GM23338 (cell line): ENCODE results near the gene MEGF9. TPM values are rescaled to one million over a fixed set of nuclear protein-coding genes. Genes with fewer than 3 reads are reported as not detected.

Source experiments
- ATAC-seq: fragments of 200-7000 bp; cut with Tn5 transposase; 3 replicates; pipeline ENCODE4 v1.9.1; 2020
- DNase-seq: peaks from one replicate; pipeline ENCODE4 v3.0.0-alpha.2; 2015; ENCODE audit warnings: low spot score
- H2AFZ ChIP-seq: fragments of 200-600 bp; sonication (generic); 2 replicates; pipeline ENCODE4 v1.8.0; 2016; ENCODE audit warnings: antibody characterized with exemption, mild to moderate bottlenecking, moderate library complexity
- H3F3A ChIP-seq: fragments of 200-600 bp; sonication (generic); replicated peaks from 2 replicates; pipeline ENCODE4 v1.8.0; 2017; ENCODE audit warnings: antibody characterized with exemption, mixed run types, low read depth
- H3K27ac ChIP-seq: fragments of 200-600 bp; sonication (generic); 2 replicates; pipeline ENCODE4 v1.6.1; 2016; ENCODE audit warnings: low read depth
- H3K27me3 ChIP-seq: fragments of 200-600 bp; sonication (generic); 2 replicates; pipeline ENCODE4 v1.8.0; 2016; ENCODE audit warnings: mild to moderate bottlenecking, mixed run types, moderate library complexity; ENCODE audit not compliant: insufficient read depth
- H3K36me3 ChIP-seq: fragments of 200-600 bp; sonication (generic); 2 replicates; pipeline ENCODE4 v1.8.0; 2016; ENCODE audit warnings: mild to moderate bottlenecking; ENCODE audit not compliant: insufficient read depth
- H3K4me1 ChIP-seq: fragments of 200-600 bp; sonication (generic); 2 replicates; pipeline ENCODE4 v1.8.0; 2016; ENCODE audit warnings: mild to moderate bottlenecking, moderate library complexity; ENCODE audit not compliant: insufficient read depth
- H3K4me2 ChIP-seq: fragments of 200-600 bp; sonication (generic); 2 replicates; pipeline ENCODE4 v1.7.1; 2017; ENCODE audit warnings: mixed run types
- H3K4me3 ChIP-seq: fragments of 200-600 bp; sonication (generic); 2 replicates; pipeline ENCODE4 v1.6.1; 2016; ENCODE audit warnings: mixed run types
- H3K79me2 ChIP-seq: fragments of 200-600 bp; sonication (generic); replicated peaks from 2 replicates; pipeline ENCODE4 v1.8.0; 2017; ENCODE audit warnings: mild to moderate bottlenecking; ENCODE audit not compliant: insufficient read depth
- H3K9me2 ChIP-seq: fragments of 200-600 bp; sonication (generic); 2 replicates; pipeline ENCODE4 v1.8.0; 2017; ENCODE audit not compliant: insufficient read depth
- H4K20me1 ChIP-seq: fragments of 200-600 bp; sonication (generic); replicated peaks from 2 replicates; pipeline ENCODE4 v1.8.0; 2017; ENCODE audit warnings: mild to moderate bottlenecking; ENCODE audit not compliant: insufficient read depth
- H3K27ac Mint-ChIP-seq: 2 replicates; pipeline ENCODE4 v1.8.0; 2020; ENCODE audit warnings: inconsistent platforms, mild to moderate bottlenecking, moderate library complexity, mixed read lengths
- H3K27me3 Mint-ChIP-seq: 3 replicates; pipeline ENCODE4 v1.8.0; 2022; ENCODE audit warnings: low read depth, mild to moderate bottlenecking, moderate library complexity, mixed read lengths, inconsistent platforms; ENCODE audit not compliant: insufficient read depth, poor library complexity
- H3K36me3 Mint-ChIP-seq: 3 replicates; pipeline ENCODE4 v1.8.0; 2021; ENCODE audit warnings: low read depth, mild to moderate bottlenecking, inconsistent platforms, moderate library complexity, mixed read lengths
- H3K4me1 Mint-ChIP-seq: 3 replicates; pipeline ENCODE4 v1.8.0; 2020; ENCODE audit warnings: mild to moderate bottlenecking, inconsistent platforms, mixed read lengths
- H3K4me3 Mint-ChIP-seq: 3 replicates; pipeline ENCODE4 v1.8.0; 2021; ENCODE audit warnings: moderate library complexity, mild to moderate bottlenecking, inconsistent platforms, mixed read lengths
- H3K9me3 Mint-ChIP-seq: 3 replicates; pipeline ENCODE4 v1.8.0; 2020; ENCODE audit warnings: moderate library complexity, mild to moderate bottlenecking, inconsistent platforms, mixed read lengths
- CREB1 ChIP-seq: fragments of 250-450 bp; sonication (Bioruptor Pico); IDR thresholded peaks from 2 replicates; pipeline ENCODE4 v1.5.0; 2020; ENCODE audit warnings: low read depth, mild to moderate bottlenecking, moderate library complexity
- EZH2 ChIP-seq: fragments of 200-600 bp; sonication (generic); IDR thresholded peaks from one replicate; pipeline ENCODE4 v1.8.0; 2017; ENCODE audit warnings: antibody characterized with exemption, mild to moderate bottlenecking, low read depth; ENCODE audit not compliant: unreplicated experiment
- EZH2phosphoT487 ChIP-seq: fragments of 200-600 bp; sonication (generic); IDR thresholded peaks from one replicate; pipeline ENCODE4 v1.8.1; 2018; ENCODE audit warnings: antibody characterized with exemption; ENCODE audit not compliant: unreplicated experiment
- NANOG ChIP-seq: IDR thresholded peaks from 2 replicates; pipeline ENCODE4 v1.6.1; 2016; ENCODE audit warnings: antibody characterized with exemption, borderline replicate concordance
- POLR2AphosphoS5 ChIP-seq: IDR thresholded peaks from 2 replicates; pipeline ENCODE4 v1.6.1; 2016; ENCODE audit warnings: antibody characterized with exemption, low read depth
- STAT1 ChIP-seq: IDR thresholded peaks from one replicate; pipeline ENCODE4 v1.6.1; 2016; ENCODE audit warnings: antibody characterized with exemption; ENCODE audit not compliant: unreplicated experiment
- ZNF114 ChIP-seq: fragments of 250-450 bp; sonication (Bioruptor Pico); IDR thresholded peaks from 2 replicates; pipeline ENCODE4 v1.5.0; 2020; ENCODE audit warnings: mild to moderate bottlenecking, moderate library complexity
- ZNF331 ChIP-seq: fragments of 250-450 bp; sonication (Bioruptor Pico); IDR thresholded peaks from 2 replicates; pipeline ENCODE4 v1.5.0; 2020; ENCODE audit warnings: low read depth, mild to moderate bottlenecking, moderate library complexity
- polyA plus RNA-seq: library from polyadenylated mRNA; unstranded; fragments of >200 nt; fragmentation: Nextera tagmentation; extraction: Ambion mirVana; gene quantifications from 2 replicates; pipeline ENCODE4 v1.2.1, GENCODE V29; 2016
- total RNA-seq: library from RNA; depleted of rRNA; stranded (reverse); fragments of >200 nt; shearing (Covaris generic); gene quantifications from 2 replicates; pipeline ENCODE4 v1.2.3, GENCODE V29; 2014
- TF ChIP-seq, protein P1 (sequence below): IDR thresholded peaks from one replicate; pipeline ENCODE4 v1.6.1; 2018; ENCODE audit warnings: antibody characterized with exemption; ENCODE audit not compliant: unreplicated experiment
- TF ChIP-seq, protein P2 (sequence below): fragments of 250-450 bp; sonication (Bioruptor Pico); IDR thresholded peaks from 2 replicates; pipeline ENCODE4 v1.5.0; 2020; ENCODE audit warnings: mild to moderate bottlenecking, moderate library complexity
- TF ChIP-seq, protein P3 (sequence below): IDR thresholded peaks from 2 replicates; pipeline ENCODE4 v1.6.1; 2016; ENCODE audit warnings: antibody characterized with exemption

Gene MEGF9
- total and polyA plus RNA-seq, 2 experiments from 2014 or later = 0.87 to 1.6 TPM

DNA sequence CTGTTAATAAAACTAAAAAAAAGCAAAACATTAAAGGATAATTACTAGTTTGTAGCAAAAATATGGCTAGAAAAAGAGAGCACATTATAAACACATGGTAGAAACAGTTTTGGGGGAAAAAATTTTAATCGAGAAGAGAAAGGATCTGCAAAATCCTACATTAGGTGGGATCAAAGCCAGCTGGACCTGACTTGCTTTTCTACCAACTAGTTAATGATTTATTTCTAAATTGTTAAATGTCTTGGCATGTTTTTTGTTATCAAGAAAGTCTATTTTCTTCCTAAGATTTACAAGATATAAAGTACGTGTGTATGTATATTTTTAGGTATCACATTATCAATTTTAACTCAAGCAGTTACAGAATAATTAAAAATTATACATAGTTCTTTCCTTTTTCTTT, 87.2 kb downstream of the MEGF9 start:
- Mint-ChIP-seq H3K9me3 (no peaks in the 10 kb centered on the region), H3K36me3 (no peaks in the 10 kb centered on the region), H3K4me3 (no peak overlapping the region), H3K4me1 (peaks cover 5% of the 10 kb centered on the region; the same call in 2 of the 3 replicates), H3K27me3 (peaks cover 5% of the 10 kb centered on the region), H3K27ac (no peak overlapping the region)
- Histone ChIP-seq H2AFZ (no peak overlapping the region), H3K36me3 (no peaks in the 10 kb centered on the region), H3F3A (no peaks in the 10 kb centered on the region), H3K4me2 (no peak overlapping the region), H3K27me3 (no peaks in the 10 kb centered on the region), H3K79me2 (no peaks in the 10 kb centered on the region), H4K20me1 (no peaks in the 10 kb centered on the region), H3K27ac (no peak overlapping the region), H3K4me1 (no peaks in the 10 kb centered on the region), H3K4me3 (no peak overlapping the region), H3K9me2 (no peaks in the 10 kb centered on the region)
- TF ChIP-seq ZNF331 (CRISPR knock-in tag) (no peak), CREB1 (CRISPR knock-in tag) (no peak), NANOG (no peak), POLR2AphosphoS5 (no peak), EZH2 (no peak), EZH2phosphoT487 (no peak), ZNF114 (CRISPR knock-in tag) (no peak), STAT1 (no peak)
- TF ChIP-seq, protein P1, sequence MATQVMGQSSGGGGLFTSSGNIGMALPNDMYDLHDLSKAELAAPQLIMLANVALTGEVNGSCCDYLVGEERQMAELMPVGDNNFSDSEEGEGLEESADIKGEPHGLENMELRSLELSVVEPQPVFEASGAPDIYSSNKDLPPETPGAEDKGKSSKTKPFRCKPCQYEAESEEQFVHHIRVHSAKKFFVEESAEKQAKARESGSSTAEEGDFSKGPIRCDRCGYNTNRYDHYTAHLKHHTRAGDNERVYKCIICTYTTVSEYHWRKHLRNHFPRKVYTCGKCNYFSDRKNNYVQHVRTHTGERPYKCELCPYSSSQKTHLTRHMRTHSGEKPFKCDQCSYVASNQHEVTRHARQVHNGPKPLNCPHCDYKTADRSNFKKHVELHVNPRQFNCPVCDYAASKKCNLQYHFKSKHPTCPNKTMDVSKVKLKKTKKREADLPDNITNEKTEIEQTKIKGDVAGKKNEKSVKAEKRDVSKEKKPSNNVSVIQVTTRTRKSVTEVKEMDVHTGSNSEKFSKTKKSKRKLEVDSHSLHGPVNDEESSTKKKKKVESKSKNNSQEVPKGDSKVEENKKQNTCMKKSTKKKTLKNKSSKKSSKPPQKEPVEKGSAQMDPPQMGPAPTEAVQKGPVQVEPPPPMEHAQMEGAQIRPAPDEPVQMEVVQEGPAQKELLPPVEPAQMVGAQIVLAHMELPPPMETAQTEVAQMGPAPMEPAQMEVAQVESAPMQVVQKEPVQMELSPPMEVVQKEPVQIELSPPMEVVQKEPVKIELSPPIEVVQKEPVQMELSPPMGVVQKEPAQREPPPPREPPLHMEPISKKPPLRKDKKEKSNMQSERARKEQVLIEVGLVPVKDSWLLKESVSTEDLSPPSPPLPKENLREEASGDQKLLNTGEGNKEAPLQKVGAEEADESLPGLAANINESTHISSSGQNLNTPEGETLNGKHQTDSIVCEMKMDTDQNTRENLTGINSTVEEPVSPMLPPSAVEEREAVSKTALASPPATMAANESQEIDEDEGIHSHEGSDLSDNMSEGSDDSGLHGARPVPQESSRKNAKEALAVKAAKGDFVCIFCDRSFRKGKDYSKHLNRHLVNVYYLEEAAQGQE = no peak
- TF ChIP-seq, protein P2, sequence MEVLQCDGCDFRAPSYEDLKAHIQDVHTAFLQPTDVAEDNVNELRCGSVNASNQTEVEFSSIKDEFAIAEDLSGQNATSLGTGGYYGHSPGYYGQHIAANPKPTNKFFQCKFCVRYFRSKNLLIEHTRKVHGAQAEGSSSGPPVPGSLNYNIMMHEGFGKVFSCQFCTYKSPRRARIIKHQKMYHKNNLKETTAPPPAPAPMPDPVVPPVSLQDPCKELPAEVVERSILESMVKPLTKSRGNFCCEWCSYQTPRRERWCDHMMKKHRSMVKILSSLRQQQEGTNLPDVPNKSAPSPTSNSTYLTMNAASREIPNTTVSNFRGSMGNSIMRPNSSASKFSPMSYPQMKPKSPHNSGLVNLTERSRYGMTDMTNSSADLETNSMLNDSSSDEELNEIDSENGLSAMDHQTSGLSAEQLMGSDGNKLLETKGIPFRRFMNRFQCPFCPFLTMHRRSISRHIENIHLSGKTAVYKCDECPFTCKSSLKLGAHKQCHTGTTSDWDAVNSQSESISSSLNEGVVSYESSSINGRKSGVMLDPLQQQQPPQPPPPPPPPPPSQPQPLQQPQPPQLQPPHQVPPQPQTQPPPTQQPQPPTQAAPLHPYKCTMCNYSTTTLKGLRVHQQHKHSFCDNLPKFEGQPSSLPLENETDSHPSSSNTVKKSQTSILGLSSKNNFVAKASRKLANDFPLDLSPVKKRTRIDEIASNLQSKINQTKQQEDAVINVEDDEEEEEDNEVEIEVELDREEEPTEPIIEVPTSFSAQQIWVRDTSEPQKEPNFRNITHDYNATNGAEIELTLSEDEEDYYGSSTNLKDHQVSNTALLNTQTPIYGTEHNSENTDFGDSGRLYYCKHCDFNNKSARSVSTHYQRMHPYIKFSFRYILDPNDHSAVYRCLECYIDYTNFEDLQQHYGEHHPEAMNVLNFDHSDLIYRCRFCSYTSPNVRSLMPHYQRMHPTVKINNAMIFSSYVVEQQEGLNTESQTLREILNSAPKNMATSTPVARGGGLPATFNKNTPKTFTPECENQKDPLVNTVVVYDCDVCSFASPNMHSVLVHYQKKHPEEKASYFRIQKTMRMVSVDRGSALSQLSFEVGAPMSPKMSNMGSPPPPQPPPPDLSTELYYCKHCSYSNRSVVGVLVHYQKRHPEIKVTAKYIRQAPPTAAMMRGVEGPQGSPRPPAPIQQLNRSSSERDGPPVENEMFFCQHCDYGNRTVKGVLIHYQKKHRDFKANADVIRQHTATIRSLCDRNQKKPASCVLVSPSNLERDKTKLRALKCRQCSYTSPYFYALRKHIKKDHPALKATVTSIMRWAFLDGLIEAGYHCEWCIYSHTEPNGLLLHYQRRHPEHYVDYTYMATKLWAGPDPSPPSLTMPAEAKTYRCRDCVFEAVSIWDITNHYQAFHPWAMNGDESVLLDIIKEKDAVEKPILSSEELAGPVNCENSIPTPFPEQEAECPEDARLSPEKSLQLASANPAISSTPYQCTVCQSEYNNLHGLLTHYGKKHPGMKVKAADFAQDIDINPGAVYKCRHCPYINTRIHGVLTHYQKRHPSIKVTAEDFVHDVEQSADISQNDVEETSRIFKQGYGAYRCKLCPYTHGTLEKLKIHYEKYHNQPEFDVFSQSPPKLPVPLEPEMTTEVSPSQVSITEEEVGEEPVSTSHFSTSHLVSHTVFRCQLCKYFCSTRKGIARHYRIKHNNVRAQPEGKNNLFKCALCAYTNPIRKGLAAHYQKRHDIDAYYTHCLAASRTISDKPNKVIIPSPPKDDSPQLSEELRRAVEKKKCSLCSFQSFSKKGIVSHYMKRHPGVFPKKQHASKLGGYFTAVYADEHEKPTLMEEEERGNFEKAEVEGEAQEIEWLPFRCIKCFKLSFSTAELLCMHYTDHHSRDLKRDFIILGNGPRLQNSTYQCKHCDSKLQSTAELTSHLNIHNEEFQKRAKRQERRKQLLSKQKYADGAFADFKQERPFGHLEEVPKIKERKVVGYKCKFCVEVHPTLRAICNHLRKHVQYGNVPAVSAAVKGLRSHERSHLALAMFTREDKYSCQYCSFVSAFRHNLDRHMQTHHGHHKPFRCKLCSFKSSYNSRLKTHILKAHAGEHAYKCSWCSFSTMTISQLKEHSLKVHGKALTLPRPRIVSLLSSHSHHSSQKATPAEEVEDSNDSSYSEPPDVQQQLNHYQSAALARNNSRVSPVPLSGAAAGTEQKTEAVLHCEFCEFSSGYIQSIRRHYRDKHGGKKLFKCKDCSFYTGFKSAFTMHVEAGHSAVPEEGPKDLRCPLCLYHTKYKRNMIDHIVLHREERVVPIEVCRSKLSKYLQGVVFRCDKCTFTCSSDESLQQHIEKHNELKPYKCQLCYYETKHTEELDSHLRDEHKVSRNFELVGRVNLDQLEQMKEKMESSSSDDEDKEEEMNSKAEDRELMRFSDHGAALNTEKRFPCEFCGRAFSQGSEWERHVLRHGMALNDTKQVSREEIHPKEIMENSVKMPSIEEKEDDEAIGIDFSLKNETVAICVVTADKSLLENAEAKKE (CRISPR knock-in tag) = no peak
- TF ChIP-seq, protein P3, sequence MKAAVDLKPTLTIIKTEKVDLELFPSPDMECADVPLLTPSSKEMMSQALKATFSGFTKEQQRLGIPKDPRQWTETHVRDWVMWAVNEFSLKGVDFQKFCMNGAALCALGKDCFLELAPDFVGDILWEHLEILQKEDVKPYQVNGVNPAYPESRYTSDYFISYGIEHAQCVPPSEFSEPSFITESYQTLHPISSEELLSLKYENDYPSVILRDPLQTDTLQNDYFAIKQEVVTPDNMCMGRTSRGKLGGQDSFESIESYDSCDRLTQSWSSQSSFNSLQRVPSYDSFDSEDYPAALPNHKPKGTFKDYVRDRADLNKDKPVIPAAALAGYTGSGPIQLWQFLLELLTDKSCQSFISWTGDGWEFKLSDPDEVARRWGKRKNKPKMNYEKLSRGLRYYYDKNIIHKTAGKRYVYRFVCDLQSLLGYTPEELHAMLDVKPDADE = no peak
- DNase-seq (no peak), ATAC-seq (no peak)
